GM23338 (cell line): ENCODE results near the gene MYLK. TPM values are rescaled to one million over a fixed set of nuclear protein-coding genes. Genes with fewer than 3 reads are reported as not detected.

ENCODE experiments used
- ATAC-seq: fragments of 200-7000 bp; cut with Tn5 transposase; 3 replicates; pipeline ENCODE4 v1.9.1; 2020
- DNase-seq: peaks from one replicate; pipeline ENCODE4 v3.0.0-alpha.2; 2015; ENCODE audit warnings: low spot score
- H2AFZ ChIP-seq: fragments of 200-600 bp; sonication (generic); 2 replicates; pipeline ENCODE4 v1.8.0; 2016; ENCODE audit warnings: antibody characterized with exemption, mild to moderate bottlenecking, moderate library complexity
- H3F3A ChIP-seq: fragments of 200-600 bp; sonication (generic); replicated peaks from 2 replicates; pipeline ENCODE4 v1.8.0; 2017; ENCODE audit warnings: antibody characterized with exemption, mixed run types, low read depth
- H3K27ac ChIP-seq: fragments of 200-600 bp; sonication (generic); 2 replicates; pipeline ENCODE4 v1.6.1; 2016; ENCODE audit warnings: low read depth
- H3K27me3 ChIP-seq: fragments of 200-600 bp; sonication (generic); 2 replicates; pipeline ENCODE4 v1.8.0; 2016; ENCODE audit warnings: mild to moderate bottlenecking, mixed run types, moderate library complexity; ENCODE audit not compliant: insufficient read depth
- H3K36me3 ChIP-seq: fragments of 200-600 bp; sonication (generic); 2 replicates; pipeline ENCODE4 v1.8.0; 2016; ENCODE audit warnings: mild to moderate bottlenecking; ENCODE audit not compliant: insufficient read depth
- H3K4me1 ChIP-seq: fragments of 200-600 bp; sonication (generic); 2 replicates; pipeline ENCODE4 v1.8.0; 2016; ENCODE audit warnings: mild to moderate bottlenecking, moderate library complexity; ENCODE audit not compliant: insufficient read depth
- H3K4me2 ChIP-seq: fragments of 200-600 bp; sonication (generic); 2 replicates; pipeline ENCODE4 v1.7.1; 2017; ENCODE audit warnings: mixed run types
- H3K4me3 ChIP-seq: fragments of 200-600 bp; sonication (generic); 2 replicates; pipeline ENCODE4 v1.6.1; 2016; ENCODE audit warnings: mixed run types
- H3K79me2 ChIP-seq: fragments of 200-600 bp; sonication (generic); replicated peaks from 2 replicates; pipeline ENCODE4 v1.8.0; 2017; ENCODE audit warnings: mild to moderate bottlenecking; ENCODE audit not compliant: insufficient read depth
- H3K9me2 ChIP-seq: fragments of 200-600 bp; sonication (generic); 2 replicates; pipeline ENCODE4 v1.8.0; 2017; ENCODE audit not compliant: insufficient read depth
- H4K20me1 ChIP-seq: fragments of 200-600 bp; sonication (generic); replicated peaks from 2 replicates; pipeline ENCODE4 v1.8.0; 2017; ENCODE audit warnings: mild to moderate bottlenecking; ENCODE audit not compliant: insufficient read depth
- H3K27ac Mint-ChIP-seq: 2 replicates; pipeline ENCODE4 v1.8.0; 2020; ENCODE audit warnings: inconsistent platforms, mild to moderate bottlenecking, moderate library complexity, mixed read lengths
- H3K27me3 Mint-ChIP-seq: 3 replicates; pipeline ENCODE4 v1.8.0; 2022; ENCODE audit warnings: low read depth, mild to moderate bottlenecking, moderate library complexity, mixed read lengths, inconsistent platforms; ENCODE audit not compliant: insufficient read depth, poor library complexity
- H3K36me3 Mint-ChIP-seq: 3 replicates; pipeline ENCODE4 v1.8.0; 2021; ENCODE audit warnings: low read depth, mild to moderate bottlenecking, inconsistent platforms, moderate library complexity, mixed read lengths
- H3K4me1 Mint-ChIP-seq: 3 replicates; pipeline ENCODE4 v1.8.0; 2020; ENCODE audit warnings: mild to moderate bottlenecking, inconsistent platforms, mixed read lengths
- H3K4me3 Mint-ChIP-seq: 3 replicates; pipeline ENCODE4 v1.8.0; 2021; ENCODE audit warnings: moderate library complexity, mild to moderate bottlenecking, inconsistent platforms, mixed read lengths
- H3K9me3 Mint-ChIP-seq: 3 replicates; pipeline ENCODE4 v1.8.0; 2020; ENCODE audit warnings: moderate library complexity, mild to moderate bottlenecking, inconsistent platforms, mixed read lengths
- CREB1 ChIP-seq: fragments of 250-450 bp; sonication (Bioruptor Pico); IDR thresholded peaks from 2 replicates; pipeline ENCODE4 v1.5.0; 2020; ENCODE audit warnings: low read depth, mild to moderate bottlenecking, moderate library complexity
- EZH2 ChIP-seq: fragments of 200-600 bp; sonication (generic); IDR thresholded peaks from one replicate; pipeline ENCODE4 v1.8.0; 2017; ENCODE audit warnings: antibody characterized with exemption, mild to moderate bottlenecking, low read depth; ENCODE audit not compliant: unreplicated experiment
- EZH2phosphoT487 ChIP-seq: fragments of 200-600 bp; sonication (generic); IDR thresholded peaks from one replicate; pipeline ENCODE4 v1.8.1; 2018; ENCODE audit warnings: antibody characterized with exemption; ENCODE audit not compliant: unreplicated experiment
- JUNB ChIP-seq: IDR thresholded peaks from one replicate; pipeline ENCODE4 v1.6.1; 2016; ENCODE audit warnings: antibody characterized with exemption; ENCODE audit not compliant: unreplicated experiment
- NANOG ChIP-seq: IDR thresholded peaks from 2 replicates; pipeline ENCODE4 v1.6.1; 2016; ENCODE audit warnings: antibody characterized with exemption, borderline replicate concordance
- POLR2AphosphoS5 ChIP-seq: IDR thresholded peaks from 2 replicates; pipeline ENCODE4 v1.6.1; 2016; ENCODE audit warnings: antibody characterized with exemption, low read depth
- STAT1 ChIP-seq: IDR thresholded peaks from one replicate; pipeline ENCODE4 v1.6.1; 2016; ENCODE audit warnings: antibody characterized with exemption; ENCODE audit not compliant: unreplicated experiment
- ZNF331 ChIP-seq: fragments of 250-450 bp; sonication (Bioruptor Pico); IDR thresholded peaks from 2 replicates; pipeline ENCODE4 v1.5.0; 2020; ENCODE audit warnings: low read depth, mild to moderate bottlenecking, moderate library complexity
- polyA plus RNA-seq: library from polyadenylated mRNA; unstranded; fragments of >200 nt; fragmentation: Nextera tagmentation; extraction: Ambion mirVana; gene quantifications from 2 replicates; pipeline ENCODE4 v1.2.1, GENCODE V29; 2016
- total RNA-seq: library from RNA; depleted of rRNA; stranded (reverse); fragments of >200 nt; shearing (Covaris generic); gene quantifications from 2 replicates; pipeline ENCODE4 v1.2.3, GENCODE V29; 2014
- TF ChIP-seq, protein P1 (sequence below): IDR thresholded peaks from 2 replicates; pipeline ENCODE4 v1.6.1; 2016; ENCODE audit warnings: antibody characterized with exemption
- TF ChIP-seq, protein P2 (sequence below): IDR thresholded peaks from one replicate; pipeline ENCODE4 v1.6.1; 2018; ENCODE audit warnings: antibody characterized with exemption; ENCODE audit not compliant: unreplicated experiment
- TF ChIP-seq, protein P3 (sequence below), 2 experiments: fragments of 200-600 bp in 1 of 2; sonication (generic) in 1 of 2; conservative IDR thresholded peaks; 2 replicates each; pipeline versions ENCODE4 v1.5.1 to v1.6.1; 2016 to 2017; ENCODE audit warnings: antibody characterized with exemption in 2 of 2, low read depth in 2 of 2, mild to moderate bottlenecking in 2 of 2, moderate library complexity in 1 of 2
- TF ChIP-seq, protein P4 (sequence below): fragments of 250-450 bp; sonication (Bioruptor Pico); IDR thresholded peaks from 2 replicates; pipeline ENCODE4 v1.5.0; 2020; ENCODE audit warnings: mild to moderate bottlenecking, moderate library complexity

The MYLK gene
- total and polyA plus RNA-seq, 2 experiments from 2014 or later, result 11.5 to 17.9 TPM

DNA sequence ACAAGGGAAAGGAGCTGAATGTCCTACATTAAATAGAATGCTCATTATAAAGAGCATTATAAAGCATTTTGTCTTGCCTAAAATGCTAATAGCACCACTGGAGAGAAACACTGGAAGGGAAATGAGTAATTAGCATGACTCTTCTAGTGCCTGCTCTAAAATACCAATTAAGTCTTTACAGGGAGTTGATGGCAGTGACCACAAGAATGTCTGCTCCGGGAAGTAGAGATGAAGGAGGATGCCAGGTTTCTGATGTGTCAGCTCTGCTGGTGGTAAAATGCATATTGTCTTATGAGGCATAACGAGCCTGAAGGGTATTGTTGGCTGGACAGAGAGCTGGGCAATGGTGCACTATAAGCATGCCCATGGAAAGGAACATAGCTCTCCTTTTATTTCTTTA lies 49.5 kb downstream of the MYLK start (continued):
- TF ChIP-seq, protein P1, sequence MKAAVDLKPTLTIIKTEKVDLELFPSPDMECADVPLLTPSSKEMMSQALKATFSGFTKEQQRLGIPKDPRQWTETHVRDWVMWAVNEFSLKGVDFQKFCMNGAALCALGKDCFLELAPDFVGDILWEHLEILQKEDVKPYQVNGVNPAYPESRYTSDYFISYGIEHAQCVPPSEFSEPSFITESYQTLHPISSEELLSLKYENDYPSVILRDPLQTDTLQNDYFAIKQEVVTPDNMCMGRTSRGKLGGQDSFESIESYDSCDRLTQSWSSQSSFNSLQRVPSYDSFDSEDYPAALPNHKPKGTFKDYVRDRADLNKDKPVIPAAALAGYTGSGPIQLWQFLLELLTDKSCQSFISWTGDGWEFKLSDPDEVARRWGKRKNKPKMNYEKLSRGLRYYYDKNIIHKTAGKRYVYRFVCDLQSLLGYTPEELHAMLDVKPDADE, result no peak
- TF ChIP-seq EZH2phosphoT487, result no peak

DNA sequence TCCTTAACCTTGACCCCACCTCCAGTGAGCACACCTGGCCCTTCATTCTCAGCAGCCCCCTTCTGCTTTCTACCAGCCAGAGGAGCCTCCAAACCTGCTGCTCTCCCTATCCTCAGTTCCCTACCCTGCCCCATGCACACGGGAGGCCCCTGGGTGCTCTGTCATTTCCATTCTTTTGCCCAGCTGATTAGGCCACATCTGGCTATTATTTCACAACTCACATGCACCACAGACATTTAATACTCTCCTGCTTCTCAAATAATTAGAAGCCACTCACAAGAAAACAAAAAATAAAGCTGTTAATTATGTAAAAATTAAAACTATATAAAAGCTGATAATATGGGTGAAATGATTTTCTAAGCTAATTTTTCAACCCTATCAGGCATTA lies 50.7 kb downstream of the MYLK start:
- no peak for DNase-seq
- Mint-ChIP-seq H3K36me3 (peaks cover 13% of the 10 kb centered on the region), H3K27ac (no peak overlapping the region), H3K4me3 (no peak overlapping the region), H3K27me3 (no peaks in the 10 kb centered on the region), H3K9me3 (peaks cover 10% of the 10 kb centered on the region), H3K4me1 (peaks cover 5% of the 10 kb centered on the region; the same call in 1 of the 3 replicates)
- Histone ChIP-seq H3K4me2 (no peak overlapping the region), H3K4me1 (no peaks in the 10 kb centered on the region), H3K27me3 (no peaks in the 10 kb centered on the region), H3K9me2 (no peaks in the 10 kb centered on the region), H3K27ac (no peak overlapping the region), H3K79me2 (no peaks in the 10 kb centered on the region), H3K4me3 (no peak overlapping the region), H2AFZ (no peak overlapping the region), H3F3A (no peaks in the 10 kb centered on the region), H3K36me3 (no peaks in the 10 kb centered on the region), H4K20me1 (no peaks in the 10 kb centered on the region)
- no peak for ATAC-seq
- TF ChIP-seq CREB1 (CRISPR knock-in tag), result no peak
- TF ChIP-seq STAT1, result no peak
- no peak for TF ChIP-seq NANOG
- TF ChIP-seq, protein P2, sequence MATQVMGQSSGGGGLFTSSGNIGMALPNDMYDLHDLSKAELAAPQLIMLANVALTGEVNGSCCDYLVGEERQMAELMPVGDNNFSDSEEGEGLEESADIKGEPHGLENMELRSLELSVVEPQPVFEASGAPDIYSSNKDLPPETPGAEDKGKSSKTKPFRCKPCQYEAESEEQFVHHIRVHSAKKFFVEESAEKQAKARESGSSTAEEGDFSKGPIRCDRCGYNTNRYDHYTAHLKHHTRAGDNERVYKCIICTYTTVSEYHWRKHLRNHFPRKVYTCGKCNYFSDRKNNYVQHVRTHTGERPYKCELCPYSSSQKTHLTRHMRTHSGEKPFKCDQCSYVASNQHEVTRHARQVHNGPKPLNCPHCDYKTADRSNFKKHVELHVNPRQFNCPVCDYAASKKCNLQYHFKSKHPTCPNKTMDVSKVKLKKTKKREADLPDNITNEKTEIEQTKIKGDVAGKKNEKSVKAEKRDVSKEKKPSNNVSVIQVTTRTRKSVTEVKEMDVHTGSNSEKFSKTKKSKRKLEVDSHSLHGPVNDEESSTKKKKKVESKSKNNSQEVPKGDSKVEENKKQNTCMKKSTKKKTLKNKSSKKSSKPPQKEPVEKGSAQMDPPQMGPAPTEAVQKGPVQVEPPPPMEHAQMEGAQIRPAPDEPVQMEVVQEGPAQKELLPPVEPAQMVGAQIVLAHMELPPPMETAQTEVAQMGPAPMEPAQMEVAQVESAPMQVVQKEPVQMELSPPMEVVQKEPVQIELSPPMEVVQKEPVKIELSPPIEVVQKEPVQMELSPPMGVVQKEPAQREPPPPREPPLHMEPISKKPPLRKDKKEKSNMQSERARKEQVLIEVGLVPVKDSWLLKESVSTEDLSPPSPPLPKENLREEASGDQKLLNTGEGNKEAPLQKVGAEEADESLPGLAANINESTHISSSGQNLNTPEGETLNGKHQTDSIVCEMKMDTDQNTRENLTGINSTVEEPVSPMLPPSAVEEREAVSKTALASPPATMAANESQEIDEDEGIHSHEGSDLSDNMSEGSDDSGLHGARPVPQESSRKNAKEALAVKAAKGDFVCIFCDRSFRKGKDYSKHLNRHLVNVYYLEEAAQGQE, result no peak
- TF ChIP-seq, protein P3, sequence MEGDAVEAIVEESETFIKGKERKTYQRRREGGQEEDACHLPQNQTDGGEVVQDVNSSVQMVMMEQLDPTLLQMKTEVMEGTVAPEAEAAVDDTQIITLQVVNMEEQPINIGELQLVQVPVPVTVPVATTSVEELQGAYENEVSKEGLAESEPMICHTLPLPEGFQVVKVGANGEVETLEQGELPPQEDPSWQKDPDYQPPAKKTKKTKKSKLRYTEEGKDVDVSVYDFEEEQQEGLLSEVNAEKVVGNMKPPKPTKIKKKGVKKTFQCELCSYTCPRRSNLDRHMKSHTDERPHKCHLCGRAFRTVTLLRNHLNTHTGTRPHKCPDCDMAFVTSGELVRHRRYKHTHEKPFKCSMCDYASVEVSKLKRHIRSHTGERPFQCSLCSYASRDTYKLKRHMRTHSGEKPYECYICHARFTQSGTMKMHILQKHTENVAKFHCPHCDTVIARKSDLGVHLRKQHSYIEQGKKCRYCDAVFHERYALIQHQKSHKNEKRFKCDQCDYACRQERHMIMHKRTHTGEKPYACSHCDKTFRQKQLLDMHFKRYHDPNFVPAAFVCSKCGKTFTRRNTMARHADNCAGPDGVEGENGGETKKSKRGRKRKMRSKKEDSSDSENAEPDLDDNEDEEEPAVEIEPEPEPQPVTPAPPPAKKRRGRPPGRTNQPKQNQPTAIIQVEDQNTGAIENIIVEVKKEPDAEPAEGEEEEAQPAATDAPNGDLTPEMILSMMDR (conservative IDR thresholded peaks at IDR 0.05; ENCODE audit: low read depth in 2 of 2), result no peak
- TF ChIP-seq, protein P1, result no peak
- TF ChIP-seq EZH2phosphoT487, result no peak
- no peak for TF ChIP-seq ZNF331 (CRISPR knock-in tag)
- TF ChIP-seq, protein P4, sequence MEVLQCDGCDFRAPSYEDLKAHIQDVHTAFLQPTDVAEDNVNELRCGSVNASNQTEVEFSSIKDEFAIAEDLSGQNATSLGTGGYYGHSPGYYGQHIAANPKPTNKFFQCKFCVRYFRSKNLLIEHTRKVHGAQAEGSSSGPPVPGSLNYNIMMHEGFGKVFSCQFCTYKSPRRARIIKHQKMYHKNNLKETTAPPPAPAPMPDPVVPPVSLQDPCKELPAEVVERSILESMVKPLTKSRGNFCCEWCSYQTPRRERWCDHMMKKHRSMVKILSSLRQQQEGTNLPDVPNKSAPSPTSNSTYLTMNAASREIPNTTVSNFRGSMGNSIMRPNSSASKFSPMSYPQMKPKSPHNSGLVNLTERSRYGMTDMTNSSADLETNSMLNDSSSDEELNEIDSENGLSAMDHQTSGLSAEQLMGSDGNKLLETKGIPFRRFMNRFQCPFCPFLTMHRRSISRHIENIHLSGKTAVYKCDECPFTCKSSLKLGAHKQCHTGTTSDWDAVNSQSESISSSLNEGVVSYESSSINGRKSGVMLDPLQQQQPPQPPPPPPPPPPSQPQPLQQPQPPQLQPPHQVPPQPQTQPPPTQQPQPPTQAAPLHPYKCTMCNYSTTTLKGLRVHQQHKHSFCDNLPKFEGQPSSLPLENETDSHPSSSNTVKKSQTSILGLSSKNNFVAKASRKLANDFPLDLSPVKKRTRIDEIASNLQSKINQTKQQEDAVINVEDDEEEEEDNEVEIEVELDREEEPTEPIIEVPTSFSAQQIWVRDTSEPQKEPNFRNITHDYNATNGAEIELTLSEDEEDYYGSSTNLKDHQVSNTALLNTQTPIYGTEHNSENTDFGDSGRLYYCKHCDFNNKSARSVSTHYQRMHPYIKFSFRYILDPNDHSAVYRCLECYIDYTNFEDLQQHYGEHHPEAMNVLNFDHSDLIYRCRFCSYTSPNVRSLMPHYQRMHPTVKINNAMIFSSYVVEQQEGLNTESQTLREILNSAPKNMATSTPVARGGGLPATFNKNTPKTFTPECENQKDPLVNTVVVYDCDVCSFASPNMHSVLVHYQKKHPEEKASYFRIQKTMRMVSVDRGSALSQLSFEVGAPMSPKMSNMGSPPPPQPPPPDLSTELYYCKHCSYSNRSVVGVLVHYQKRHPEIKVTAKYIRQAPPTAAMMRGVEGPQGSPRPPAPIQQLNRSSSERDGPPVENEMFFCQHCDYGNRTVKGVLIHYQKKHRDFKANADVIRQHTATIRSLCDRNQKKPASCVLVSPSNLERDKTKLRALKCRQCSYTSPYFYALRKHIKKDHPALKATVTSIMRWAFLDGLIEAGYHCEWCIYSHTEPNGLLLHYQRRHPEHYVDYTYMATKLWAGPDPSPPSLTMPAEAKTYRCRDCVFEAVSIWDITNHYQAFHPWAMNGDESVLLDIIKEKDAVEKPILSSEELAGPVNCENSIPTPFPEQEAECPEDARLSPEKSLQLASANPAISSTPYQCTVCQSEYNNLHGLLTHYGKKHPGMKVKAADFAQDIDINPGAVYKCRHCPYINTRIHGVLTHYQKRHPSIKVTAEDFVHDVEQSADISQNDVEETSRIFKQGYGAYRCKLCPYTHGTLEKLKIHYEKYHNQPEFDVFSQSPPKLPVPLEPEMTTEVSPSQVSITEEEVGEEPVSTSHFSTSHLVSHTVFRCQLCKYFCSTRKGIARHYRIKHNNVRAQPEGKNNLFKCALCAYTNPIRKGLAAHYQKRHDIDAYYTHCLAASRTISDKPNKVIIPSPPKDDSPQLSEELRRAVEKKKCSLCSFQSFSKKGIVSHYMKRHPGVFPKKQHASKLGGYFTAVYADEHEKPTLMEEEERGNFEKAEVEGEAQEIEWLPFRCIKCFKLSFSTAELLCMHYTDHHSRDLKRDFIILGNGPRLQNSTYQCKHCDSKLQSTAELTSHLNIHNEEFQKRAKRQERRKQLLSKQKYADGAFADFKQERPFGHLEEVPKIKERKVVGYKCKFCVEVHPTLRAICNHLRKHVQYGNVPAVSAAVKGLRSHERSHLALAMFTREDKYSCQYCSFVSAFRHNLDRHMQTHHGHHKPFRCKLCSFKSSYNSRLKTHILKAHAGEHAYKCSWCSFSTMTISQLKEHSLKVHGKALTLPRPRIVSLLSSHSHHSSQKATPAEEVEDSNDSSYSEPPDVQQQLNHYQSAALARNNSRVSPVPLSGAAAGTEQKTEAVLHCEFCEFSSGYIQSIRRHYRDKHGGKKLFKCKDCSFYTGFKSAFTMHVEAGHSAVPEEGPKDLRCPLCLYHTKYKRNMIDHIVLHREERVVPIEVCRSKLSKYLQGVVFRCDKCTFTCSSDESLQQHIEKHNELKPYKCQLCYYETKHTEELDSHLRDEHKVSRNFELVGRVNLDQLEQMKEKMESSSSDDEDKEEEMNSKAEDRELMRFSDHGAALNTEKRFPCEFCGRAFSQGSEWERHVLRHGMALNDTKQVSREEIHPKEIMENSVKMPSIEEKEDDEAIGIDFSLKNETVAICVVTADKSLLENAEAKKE (CRISPR knock-in tag), result no peak
- no peak for TF ChIP-seq JUNB
- no peak for TF ChIP-seq POLR2AphosphoS5
- TF ChIP-seq EZH2, result no peak
